T-cell (primary cell): Measurements from ENCODE around the gene ZNF83. TPM values are rescaled to one million over a fixed set of nuclear protein-coding genes. Genes with fewer than 3 reads are reported as not detected.
"Not testable (repeated sequence)": the region's sequence is repeated elsewhere in the genome, so short reads cannot be mapped to it uniquely, and the experiment has no call there.

Experiments used
- ATAC-seq, 4 experiments: fragments of 200-7000 bp in 3 of 4; fragments of 150-1000 bp in 1 of 4; cut with Tn5 transposase; replicated peaks in 1 of 4; 1 replicate in 3 of 4; 2 replicates in 1 of 4; pipeline ENCODE4 v1.10.0; 2021; ENCODE audit warnings: moderate library complexity in 3 of 4, mild to moderate bottlenecking in 2 of 4, moderate number of reproducible peaks in 1 of 4
- CTCF ChIA-PET, 2 donors: fragments of 300-600 bp; sonication (Branson Sonifier 250); formaldehyde crosslinking; loops; one replicate each; lab custom pipeline; 2022; ENCODE audit warnings: antibody characterized with exemption in 2 of 2; lab: Charles Lee
- POLR2A ChIA-PET, 2 donors: fragments of 300-600 bp; sonication (Branson Sonifier 250); formaldehyde crosslinking; loops; one replicate each; lab custom pipeline; 2022; ENCODE audit warnings: antibody characterized with exemption in 2 of 2; lab: Charles Lee
- DNase-seq, 35 experiments: peaks; one replicate each; pipeline versions ENCODE4 v3.0.0 to v3.0.0-alpha.2; 2013 to 2023
- H3K27ac ChIP-seq: one replicate; pipeline ENCODE4 v1.5.1; 2013; ENCODE audit warnings: low read length
- H3K27me3 ChIP-seq, 2 experiments: replicated peaks in 1 of 2; 1 replicate in 1 of 2; 2 replicates in 1 of 2; pipeline versions ENCODE4 v1.6.1 to v1.7.0; 2013; ENCODE audit warnings: low read length in 1 of 2, mixed read lengths in 1 of 2; ENCODE audit not compliant: control insufficient read depth in 2 of 2, insufficient read depth in 2 of 2; ENCODE audit errors: extremely low read depth in 1 of 2
- H3K36me3 ChIP-seq, 2 donors: 1 replicate in 1 of 2; 2 replicates in 1 of 2; pipeline versions ENCODE4 v1.6.1 to v1.7.0; 2013; ENCODE audit warnings: low read length in 1 of 2; ENCODE audit not compliant: control insufficient read depth in 2 of 2, insufficient read depth in 1 of 2; ENCODE audit errors: extremely low read depth in 1 of 2
- H3K4me1 ChIP-seq, 2 experiments: 1 replicate in 1 of 2; 2 replicates in 1 of 2; pipeline versions ENCODE4 v1.6.1 to v1.7.0; 2013; ENCODE audit warnings: low read length in 2 of 2, mixed read lengths in 1 of 2; ENCODE audit not compliant: insufficient read depth in 2 of 2, control insufficient read depth in 1 of 2; ENCODE audit errors: extremely low read depth in 1 of 2
- H3K4me3 ChIP-seq, 2 donors: 1 replicate in 1 of 2; 2 replicates in 1 of 2; pipeline versions ENCODE4 v1.5.1 to v1.7.0; 2013; ENCODE audit warnings: mild to moderate bottlenecking in 2 of 2, low read length in 1 of 2, moderate library complexity in 1 of 2; ENCODE audit not compliant: control insufficient read depth in 1 of 2; ENCODE audit errors: extremely low read depth in 1 of 2
- H3K9me3 ChIP-seq: 2 replicates; pipeline ENCODE4 v1.7.0; 2013
- H3K27ac Mint-ChIP-seq, 2 donors: one replicate each; pipeline ENCODE4 v1.8.0; 2020 to 2021; ENCODE audit warnings: mild to moderate bottlenecking in 2 of 2, mixed read lengths in 2 of 2
- H3K27me3 Mint-ChIP-seq, 2 donors: one replicate each; pipeline ENCODE4 v1.8.0; 2021 to 2022; ENCODE audit warnings: mixed read lengths in 2 of 2
- H3K36me3 Mint-ChIP-seq: one replicate; pipeline ENCODE4 v1.8.0; 2021; ENCODE audit warnings: mixed read lengths
- H3K4me1 Mint-ChIP-seq, 3 donors: one replicate each; pipeline ENCODE4 v1.8.0; 2020 to 2022; ENCODE audit warnings: mixed read lengths in 3 of 3, mild to moderate bottlenecking in 1 of 3
- H3K4me3 Mint-ChIP-seq, 3 donors: one replicate each; pipeline ENCODE4 v1.8.0; 2020 to 2022; ENCODE audit warnings: mild to moderate bottlenecking in 3 of 3, mixed read lengths in 3 of 3, moderate library complexity in 3 of 3
- H3K9me3 Mint-ChIP-seq, 3 donors: one replicate each; pipeline ENCODE4 v1.8.0; 2020 to 2022; ENCODE audit warnings: mixed read lengths in 3 of 3
- WGBS: methylation state at CpG from one replicate; pipeline ENCODE4 v1.1.5; 2013; ENCODE audit warnings: missing lambda C conversion rate; ENCODE audit not compliant: insufficient coverage; 5-methylcytosine and 5-hydroxymethylcytosine counted together
- total RNA-seq, 35 experiments: library from RNA in 6 of 35; stranded (reverse) in 6 of 35; fragments of 120-200 nt in 1 of 35; gene quantifications; one replicate each; pipeline versions ENCODE4 v1.2.1 to v1.2.4 and lab custom pipeline; 2013 to 2026

The ZNF83 gene
- total RNA-seq, 5 donors from 2014 or later (not counting 1 experiment from before 2014, with no cell fraction given) = 63.9 to 99.4 (median 84.6) TPM

DNA sequence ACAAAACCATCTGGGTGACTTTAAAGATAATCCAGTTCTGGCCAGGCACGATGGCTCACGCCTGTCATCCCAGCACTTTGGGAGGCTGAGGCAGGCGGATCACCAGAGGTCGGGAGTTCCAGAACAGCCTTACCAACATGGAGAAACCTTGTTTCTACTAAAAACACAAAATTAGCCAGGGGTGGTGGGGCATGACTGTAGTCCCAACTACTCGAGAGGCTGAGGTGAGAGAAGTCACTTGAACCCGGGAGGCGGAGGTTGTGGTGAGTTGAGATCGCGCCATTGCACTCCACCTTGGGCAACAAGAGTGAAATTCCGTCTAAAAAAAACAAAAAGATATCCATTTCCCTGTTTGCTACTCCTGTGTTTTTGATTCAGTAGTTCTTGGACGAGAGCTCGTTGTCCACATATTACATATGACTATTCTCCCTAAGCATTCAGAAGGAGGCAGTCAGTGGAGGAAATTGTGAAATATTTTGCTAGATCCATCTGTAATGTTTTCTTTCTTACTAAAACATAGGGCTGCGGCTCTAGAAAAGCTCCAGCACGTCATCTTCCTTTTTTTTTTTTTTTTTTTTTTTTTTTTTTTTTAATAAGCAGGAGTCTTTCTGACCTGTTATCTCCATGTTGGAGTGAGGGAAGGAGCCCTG, 34.5 kb downstream of the ZNF83 start:
- no peaks in the 10 kb centered on the region for H3K27me3 ChIP-seq
- ChIA-PET CTCF (interaction anchor here in 1 of 2 donors (0.7 kb wide), 1 partner anchor 27 kb away, joined by 8 read pairs; no protein-coding TSS in a partner anchor), POLR2A (interaction anchor here in 1 of 2 donors (0.6 kb wide), 1 partner anchor 238 kb away, joined by 8 read pairs; no protein-coding TSS in a partner anchor)
- H3K4me1 Mint-ChIP-seq = peaks cover 34 to 47% (median 44%) of the 10 kb centered on the region in 3 donors
- H3K36me3 Mint-ChIP-seq = peaks cover 33% of the 10 kb centered on the region
- H3K4me1 ChIP-seq = peaks cover 6 to 25% of the 10 kb centered on the region in 2 experiments
- 100% methylated on average over 3 of the region's 14 CpGs for WGBS
- H3K27ac Mint-ChIP-seq = no peak overlapping the region
- peaks cover 4 to 24% (median 12%) of the 10 kb centered on the region in 3 donors for H3K9me3 Mint-ChIP-seq
- no peak for DNase-seq
- no peak for ATAC-seq
- no peaks in the 10 kb centered on the region for H3K9me3 ChIP-seq
- no peak overlapping the region for H3K27ac ChIP-seq
- H3K4me3 ChIP-seq = no peak overlapping the region
- H3K36me3 ChIP-seq = peaks cover 0 to 6% of the 10 kb centered on the region in 2 donors
- H3K4me3 Mint-ChIP-seq = no peak overlapping the region
- no peaks in the 10 kb centered on the region for H3K27me3 Mint-ChIP-seq

DNA sequence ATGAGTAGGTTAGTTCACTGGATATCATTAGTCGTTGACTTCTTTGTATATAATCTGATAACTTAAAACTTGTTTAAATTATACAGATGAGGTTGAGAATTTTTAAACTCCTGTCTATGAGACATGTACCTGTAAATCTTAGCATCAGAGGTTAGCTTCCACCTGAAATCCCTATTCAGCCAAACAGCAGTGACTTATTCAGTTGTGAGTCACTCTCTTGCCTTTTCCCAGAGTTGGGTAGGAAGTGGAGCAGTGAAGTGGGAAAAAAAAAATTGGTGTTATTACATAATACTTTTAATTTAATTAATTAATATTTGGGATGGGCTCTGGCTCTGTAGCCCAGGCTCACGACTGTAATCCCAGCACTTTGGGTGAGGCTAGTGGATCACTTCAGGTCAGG, 35.2 kb downstream of the ZNF83 start:
- ATAC-seq (no peak), DNase-seq (no peak)
- 100% methylated on average over 1 of the region's 2 CpGs for WGBS
- H3K36me3 ChIP-seq = peaks cover 0 to 6% of the 10 kb centered on the region in 2 donors
- H3K9me3 ChIP-seq = no peaks in the 10 kb centered on the region
- ChIA-PET POLR2A (no interaction called here), CTCF (interaction anchor here in 1 of 2 donors (0.7 kb wide), 1 partner anchor 38 kb away, joined by 3 read pairs; no protein-coding TSS in a partner anchor)
- no peak overlapping the region for H3K4me3 ChIP-seq
- Mint-ChIP-seq H3K4me1 (peaks cover 34 to 45% (median 44%) of the 10 kb centered on the region in 3 donors), H3K27ac (no peak overlapping the region), H3K4me3 (peak overlapping the region; percentile 87 to 91 (median 89)), H3K9me3 (peaks cover 4 to 20% (median 11%) of the 10 kb centered on the region in 3 donors), H3K27me3 (no peaks in the 10 kb centered on the region), H3K36me3 (peaks cover 31% of the 10 kb centered on the region)
- no peaks in the 10 kb centered on the region for H3K27me3 ChIP-seq
- H3K27ac ChIP-seq = no peak overlapping the region
- H3K4me1 ChIP-seq = peaks cover 6 to 25% of the 10 kb centered on the region in 2 experiments

DNA sequence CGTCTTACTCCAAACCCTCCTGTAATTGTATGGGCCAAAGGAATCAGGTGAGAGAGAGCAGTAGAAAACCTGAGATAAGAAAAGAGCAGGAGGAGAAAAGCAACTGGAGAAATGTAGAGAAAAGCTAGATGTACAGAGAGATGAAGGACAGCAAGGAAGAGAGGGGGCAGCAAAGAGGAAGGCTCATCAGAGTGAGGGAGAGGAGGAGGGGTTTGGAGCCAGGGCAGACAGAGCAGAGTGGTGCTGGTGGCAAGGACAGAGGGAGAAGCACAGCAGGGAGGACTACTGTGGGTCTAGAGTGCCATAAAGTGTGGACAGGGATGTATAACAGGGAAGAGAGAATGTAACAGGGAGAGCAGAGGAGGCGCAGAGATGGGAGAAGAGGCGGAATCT, 36.2 kb downstream of the ZNF83 start:
- 97% methylated on average over 2 of the region's 3 CpGs for WGBS
- Mint-ChIP-seq H3K9me3 (peaks cover 6 to 23% (median 19%) of the 10 kb centered on the region in 3 donors), H3K4me1 (peaks cover 34 to 45% (median 44%) of the 10 kb centered on the region in 3 donors), H3K36me3 (peaks cover 34% of the 10 kb centered on the region), H3K4me3 (peak overlapping the region; percentile 87 to 91 (median 89)), H3K27ac (peak overlapping the region; percentile 77 to 87)
- CTCF ChIA-PET, H3K27ac ChIP-seq, DNase-seq, ATAC-seq, H3K9me3 ChIP-seq, POLR2A ChIA-PET, H3K27me3 ChIP-seq, H3K27me3 Mint-ChIP-seq, H3K36me3 ChIP-seq: not testable (repeated sequence)
- Histone ChIP-seq H3K4me1 (peaks cover 6 to 25% of the 10 kb centered on the region in 2 experiments), H3K4me3 (peak overlapping the region; percentile 77 to 81)

DNA sequence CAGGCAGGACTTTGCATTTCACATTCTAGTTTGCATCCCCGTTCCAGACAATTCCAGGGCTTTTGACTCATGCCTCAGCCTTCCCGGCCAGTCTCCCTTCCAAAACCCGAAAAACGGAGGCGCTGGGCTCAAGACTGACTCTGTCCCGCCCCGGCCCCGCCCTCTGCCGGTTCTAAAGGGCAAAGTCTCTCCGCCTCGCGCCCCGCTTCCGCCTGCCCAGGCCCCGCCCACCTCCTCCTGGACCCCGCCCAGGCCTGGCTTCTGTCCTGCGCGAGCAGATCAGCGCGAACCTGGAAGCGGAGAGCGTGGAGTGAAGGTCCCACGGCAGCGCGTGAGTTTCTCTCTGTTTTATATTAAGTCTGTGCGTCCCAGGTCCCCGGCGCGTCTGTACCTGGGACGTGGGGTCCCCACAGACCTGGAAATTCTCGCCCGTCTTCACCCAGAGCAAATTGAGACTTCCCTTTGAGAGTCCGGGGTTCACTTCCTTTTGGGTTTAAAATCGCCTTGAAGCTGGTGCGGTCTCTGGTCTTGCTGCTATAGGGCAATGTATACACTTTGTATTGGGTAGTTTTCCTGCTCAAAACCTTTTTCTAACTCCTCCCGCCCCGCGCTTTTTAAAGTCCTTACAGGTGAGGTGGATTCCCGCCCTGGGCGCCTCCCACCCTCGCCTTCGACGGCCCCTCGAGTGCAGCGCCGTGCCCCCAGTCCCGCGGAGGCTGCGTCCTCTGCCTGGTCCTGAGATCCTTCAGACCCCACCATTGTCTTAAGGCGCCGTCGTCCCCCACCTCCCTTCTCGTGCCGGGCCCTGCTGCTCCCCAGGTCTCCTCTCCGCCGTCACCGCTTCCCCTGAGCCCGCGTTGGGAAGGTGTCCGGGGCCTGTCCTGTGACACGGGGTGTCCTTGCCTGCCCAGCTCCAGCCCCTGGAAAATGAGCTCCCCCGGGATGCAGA, 36.9 kb downstream of the ZNF83 start:
- POLR2A ChIA-PET = no interaction called here
- peak overlapping the region; percentile 77 to 81 for H3K4me3 ChIP-seq

DNA sequence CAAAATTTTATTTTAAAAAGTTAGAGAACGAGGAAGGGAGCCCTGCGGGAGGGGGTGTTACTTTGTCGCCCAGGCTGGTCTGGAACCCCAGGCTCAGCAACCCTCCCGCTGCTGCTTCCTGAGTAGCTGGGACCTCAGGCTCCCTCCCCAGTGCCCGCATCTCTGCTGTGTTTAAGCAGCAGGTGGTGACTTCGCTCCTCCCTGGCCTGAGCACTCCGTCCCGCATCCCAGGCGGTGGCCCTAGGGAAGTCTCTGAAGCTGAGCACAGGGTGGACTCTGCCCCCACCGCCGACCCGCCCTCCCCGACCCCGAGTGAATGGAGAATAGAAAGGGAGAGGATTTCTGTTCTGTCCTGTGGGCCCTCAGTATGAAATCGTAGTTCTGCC, 37.5 kb downstream of the ZNF83 start:
- Mint-ChIP-seq H3K27me3 (no peaks in the 10 kb centered on the region), H3K4me1 (peaks cover 30 to 39% (median 37%) of the 10 kb centered on the region in 3 donors), H3K9me3 (peaks cover 9 to 26% (median 26%) of the 10 kb centered on the region in 3 donors), H3K36me3 (peaks cover 35% of the 10 kb centered on the region), H3K27ac (peak overlapping the region; percentile 77 to 87), H3K4me3 (peak overlapping the region; percentile 87 to 91 (median 89))
- Histone ChIP-seq H3K4me3 (peak overlapping the region; percentile 77 to 81), H3K4me1 (peaks cover 6 to 25% of the 10 kb centered on the region in 2 experiments), H3K27ac (no peak overlapping the region), H3K36me3 (peaks cover 0 to 8% of the 10 kb centered on the region in 2 donors), H3K27me3 (no peaks in the 10 kb centered on the region), H3K9me3 (peaks cover 4% of the 10 kb centered on the region)
- ChIA-PET CTCF (no interaction called here), POLR2A (no interaction called here)
- 0% methylated on average over 10 of the region's 15 CpGs for WGBS
- peak; percentile 36 to 40 (median 38) for ATAC-seq
- DNase-seq = peak in 10 of 35 experiments; percentile 1 to 28 (median 4)

More for the DNA sequence above, 36.9 kb downstream of the ZNF83 start:
- peaks cover 2% of the 10 kb centered on the region for H3K9me3 ChIP-seq
- ATAC-seq = peak; percentile 98 to 100 (median 98)
- H3K27me3 ChIP-seq = no peaks in the 10 kb centered on the region
- H3K4me1 ChIP-seq = peaks cover 6 to 25% of the 10 kb centered on the region in 2 experiments
- peak overlapping the region; percentile 77 to 87 for H3K27ac Mint-ChIP-seq
- H3K4me1 Mint-ChIP-seq = peaks cover 34 to 44% (median 41%) of the 10 kb centered on the region in 3 donors
- peak; percentile 82 to 96 (median 92) for DNase-seq
- H3K27ac ChIP-seq = peak overlapping the region; percentile 20
- WGBS = 2% methylated on average over 57 of the region's 62 CpGs
- peaks cover 34% of the 10 kb centered on the region for H3K36me3 Mint-ChIP-seq
- H3K36me3 ChIP-seq = peaks cover 0 to 3% of the 10 kb centered on the region in 2 donors
- H3K9me3 Mint-ChIP-seq = peaks cover 9 to 25% (median 23%) of the 10 kb centered on the region in 3 donors
- H3K27me3 Mint-ChIP-seq = no peaks in the 10 kb centered on the region
- CTCF ChIA-PET = no interaction called here
- H3K4me3 Mint-ChIP-seq = peak overlapping the region; percentile 87 to 91 (median 89)

DNA sequence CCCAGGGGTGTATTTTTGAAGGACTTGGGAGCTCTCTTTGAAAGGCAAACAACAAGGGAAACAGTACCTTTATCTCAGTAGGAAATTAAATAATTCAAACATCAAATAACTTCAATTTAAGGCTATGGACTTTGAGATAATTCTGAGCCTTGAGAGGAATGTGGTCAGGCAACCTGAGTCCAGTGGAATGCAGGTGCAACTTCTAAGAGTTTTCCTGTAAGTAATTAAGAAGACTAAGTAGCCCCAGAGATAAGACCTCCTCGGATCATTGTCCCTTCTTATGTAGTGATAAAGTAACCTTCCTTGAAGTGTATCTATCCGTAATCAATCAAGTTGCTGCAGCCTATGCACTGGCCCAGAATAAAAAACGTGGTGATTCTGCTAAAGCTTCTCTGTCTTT, 38.9 kb downstream of the ZNF83 start:
- Histone ChIP-seq H3K27ac (no peak overlapping the region), H3K9me3 (peaks cover 4% of the 10 kb centered on the region), H3K36me3 (peaks cover 0 to 8% of the 10 kb centered on the region in 2 donors), H3K27me3 (no peaks in the 10 kb centered on the region), H3K4me1 (peaks cover 6 to 20% of the 10 kb centered on the region in 2 experiments), H3K4me3 (no peak overlapping the region)
- POLR2A ChIA-PET = no interaction called here
- WGBS = 80% methylated on average over 1 of the region's 3 CpGs
- ATAC-seq = no peak
- peaks cover 5 to 23% (median 20%) of the 10 kb centered on the region in 3 donors for H3K9me3 Mint-ChIP-seq
- no peak for DNase-seq
- no peak overlapping the region for H3K27ac Mint-ChIP-seq
- H3K4me3 Mint-ChIP-seq = no peak overlapping the region
- peaks cover 22 to 32% (median 30%) of the 10 kb centered on the region in 3 donors for H3K4me1 Mint-ChIP-seq
- H3K27me3 Mint-ChIP-seq = no peaks in the 10 kb centered on the region
- H3K36me3 Mint-ChIP-seq = peaks cover 37% of the 10 kb centered on the region
- CTCF ChIA-PET = interaction anchor here in 1 of 2 donors (0.6 kb wide), 1 partner anchor 439 kb away, joined by 3 read pairs; no protein-coding TSS in a partner anchor
